Mesenchymal stem cell (in vitro differentiated cells and primary cell): ENCODE results near the gene JMJD4.

Source experiments
- DNase-seq: peaks from one replicate; pipeline ENCODE4 v3.0.0-alpha.2; 2013
- H2AFZ ChIP-seq: one replicate; pipeline ENCODE4 v1.6.1; 2013; ENCODE audit warnings: low read depth, mild to moderate bottlenecking, control low read depth, inconsistent platforms, low read length, moderate library complexity
- H2AK5ac ChIP-seq: 2 replicates; pipeline ENCODE4 v1.6.1; 2013; ENCODE audit warnings: low read length, moderate library complexity, mild to moderate bottlenecking, inconsistent platforms; ENCODE audit not compliant: severe bottlenecking
- H2BK120ac ChIP-seq: one replicate; pipeline ENCODE4 v1.6.1; 2013; ENCODE audit warnings: low read depth, mild to moderate bottlenecking, inconsistent platforms, low read length, moderate library complexity
- H2BK12ac ChIP-seq, 2 experiments: one replicate each; pipeline ENCODE4 v1.6.1; 2013; ENCODE audit warnings: inconsistent platforms in 2 of 2, low read length in 2 of 2, mild to moderate bottlenecking in 2 of 2, moderate library complexity in 2 of 2, control low read depth in 1 of 2
- H2BK15ac ChIP-seq: one replicate; pipeline ENCODE4 v1.6.1; 2013; ENCODE audit warnings: mild to moderate bottlenecking, low read depth, inconsistent platforms; ENCODE audit not compliant: poor library complexity, severe bottlenecking
- H2BK5ac ChIP-seq: 2 replicates; pipeline ENCODE4 v1.6.1; 2013; ENCODE audit warnings: low read depth, mild to moderate bottlenecking, low read length, control low read depth, inconsistent platforms; ENCODE audit not compliant: poor library complexity, severe bottlenecking
- H3K14ac ChIP-seq, 2 experiments: one replicate each; pipeline ENCODE4 v1.6.1; 2013; ENCODE audit warnings: inconsistent platforms in 2 of 2, low read length in 2 of 2, control low read depth in 1 of 2, mild to moderate bottlenecking in 1 of 2, moderate library complexity in 1 of 2
- H3K18ac ChIP-seq, 2 experiments: one replicate each; pipeline ENCODE4 v1.6.1; 2013; ENCODE audit warnings: inconsistent platforms in 2 of 2, low read length in 2 of 2, control low read depth in 1 of 2, low read depth in 1 of 2, mild to moderate bottlenecking in 1 of 2
- H3K23ac ChIP-seq, 2 experiments: one replicate each; pipeline ENCODE4 v1.6.1; 2013; ENCODE audit warnings: inconsistent platforms in 2 of 2, low read length in 2 of 2, mild to moderate bottlenecking in 2 of 2, moderate library complexity in 2 of 2, control low read depth in 1 of 2
- H3K27ac ChIP-seq: 2 replicates; pipeline ENCODE4 v1.5.1; 2013; ENCODE audit warnings: mild to moderate bottlenecking, moderate library complexity, low read length, control low read depth, inconsistent platforms; ENCODE audit not compliant: poor library complexity, severe bottlenecking
- H3K27me3 ChIP-seq, 2 experiments: 2 replicates each; pipeline versions ENCODE4 v1.6.1 to v1.7.0; 2013; ENCODE audit warnings: low read length in 2 of 2, mild to moderate bottlenecking in 2 of 2, moderate library complexity in 2 of 2, control low read depth in 1 of 2, inconsistent platforms in 1 of 2; ENCODE audit not compliant: control insufficient read depth in 1 of 2, insufficient read depth in 1 of 2
- H3K36me3 ChIP-seq, 2 experiments: 2 replicates each; pipeline versions ENCODE4 v1.6.1 to v1.7.0; 2013; ENCODE audit warnings: low read length in 2 of 2, control low read depth in 1 of 2, inconsistent platforms in 1 of 2, low read depth in 1 of 2, mild to moderate bottlenecking in 1 of 2; ENCODE audit not compliant: insufficient read depth in 2 of 2, control insufficient read depth in 1 of 2
- H3K4ac ChIP-seq, 2 experiments: one replicate each; pipeline ENCODE4 v1.6.1; 2013; ENCODE audit warnings: inconsistent platforms in 2 of 2, low read length in 2 of 2, mild to moderate bottlenecking in 2 of 2, moderate library complexity in 2 of 2, control low read depth in 1 of 2, low read depth in 1 of 2
- H3K4me1 ChIP-seq: 2 replicates; pipeline ENCODE4 v1.6.1; 2013; ENCODE audit warnings: low read depth, low read length, control low read depth; ENCODE audit not compliant: control insufficient read depth, insufficient read depth
- H3K4me2 ChIP-seq: 2 replicates; pipeline ENCODE4 v1.6.1; 2013; ENCODE audit warnings: low read length, mild to moderate bottlenecking, inconsistent platforms; ENCODE audit not compliant: poor library complexity, severe bottlenecking
- H3K4me3 ChIP-seq, 2 experiments: 2 replicates each; pipeline versions ENCODE4 v1.5.1 to v1.7.0; 2013; ENCODE audit warnings: low read length in 2 of 2, mild to moderate bottlenecking in 2 of 2, control low read depth in 1 of 2, low read depth in 1 of 2; ENCODE audit not compliant: insufficient read depth in 1 of 2
- H3K79me1 ChIP-seq: replicated peaks from 2 replicates; pipeline ENCODE4 v1.6.1; 2013; ENCODE audit warnings: mild to moderate bottlenecking, control low read depth, low read length, inconsistent platforms; ENCODE audit not compliant: poor library complexity, severe bottlenecking
- H3K9ac ChIP-seq: 2 replicates; pipeline ENCODE4 v1.7.0; 2013; ENCODE audit warnings: mild to moderate bottlenecking, low read length, moderate library complexity
- H3K9me3 ChIP-seq: 2 replicates; pipeline ENCODE4 v1.7.0; 2013; ENCODE audit warnings: mild to moderate bottlenecking, low read length; ENCODE audit not compliant: control insufficient read depth
- H4K8ac ChIP-seq: one replicate; pipeline ENCODE4 v1.6.1; 2013; ENCODE audit warnings: inconsistent platforms, mild to moderate bottlenecking, low read length, moderate library complexity
- H4K91ac ChIP-seq: one replicate; pipeline ENCODE4 v1.6.1; 2013; ENCODE audit warnings: mild to moderate bottlenecking, low read length, inconsistent platforms
- WGBS: methylation state at CpG from one replicate; pipeline ENCODE4 v1.1.7; 2013; ENCODE audit warnings: mixed read lengths; 5-methylcytosine and 5-hydroxymethylcytosine counted together

The JMJD4 gene

DNA sequence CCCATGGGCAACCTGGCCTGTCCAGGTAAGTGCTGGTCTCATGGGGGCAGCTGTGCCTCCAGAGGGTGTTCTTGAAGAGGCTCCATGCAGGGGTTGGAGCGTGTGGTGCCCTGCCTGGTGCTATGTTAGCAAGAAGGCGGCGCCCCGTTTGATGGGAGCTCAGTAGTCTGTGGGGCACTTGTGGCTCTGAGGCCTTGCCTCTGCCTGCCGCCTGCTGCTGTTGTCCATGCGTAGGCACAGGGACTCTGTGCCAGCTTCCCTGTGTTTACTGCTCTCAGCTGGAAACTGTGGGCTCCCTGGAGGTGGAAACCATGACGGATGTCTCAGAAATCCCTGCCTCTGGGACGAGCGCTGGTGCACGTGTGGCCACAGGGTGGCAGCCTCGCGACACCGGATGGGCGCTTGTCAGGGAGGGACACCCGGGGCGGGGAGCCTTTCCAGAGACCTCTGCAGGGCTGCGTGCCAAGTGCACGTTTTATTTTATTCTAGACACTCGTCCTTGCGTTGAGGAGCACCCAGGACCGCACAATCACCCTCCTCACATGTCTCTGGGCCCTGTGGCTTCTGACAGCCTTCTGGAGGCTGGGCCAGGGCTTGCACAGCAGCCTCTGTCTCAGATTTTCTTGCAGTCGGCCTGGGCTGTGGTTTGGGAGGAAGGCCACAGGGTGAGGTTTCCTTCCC lies 27.3 kb upstream of the JMJD4 start:
- no peak overlapping the region for H3K27ac ChIP-seq

GRCh38 chr1:227761621-227762230 lies 26.6 kb upstream of the JMJD4 start:
- 89% methylated on average over 17 of the region's 17 CpGs for WGBS
- Histone ChIP-seq H3K9me3 (no peaks in the 10 kb centered on the region), H2BK5ac (no peak overlapping the region), H3K79me1 (peaks cover 37% of the 10 kb centered on the region), H3K4ac (peak overlapping the region in 1 of 2 experiments; percentile 16), H2BK12ac (peak overlapping the region in 1 of 2 experiments; percentile 67), H3K36me3 (peaks cover 36 to 41% of the 10 kb centered on the region in 2 experiments), H3K4me2 (no peak overlapping the region), H3K4me3 (no peak overlapping the region), H3K18ac (no peak overlapping the region), H3K23ac (no peak overlapping the region), H2BK120ac (no peak overlapping the region), H3K4me1 (peaks cover 62% of the 10 kb centered on the region), H4K91ac (peak overlapping the region; percentile 62), H2AFZ (no peak overlapping the region), H3K27ac (no peak overlapping the region), H4K8ac (peak overlapping the region; percentile 71), H3K27me3 (no peaks in the 10 kb centered on the region), H2BK15ac (no peak overlapping the region), H3K9ac (peak overlapping the region; percentile 22), H2AK5ac (peak overlapping the region; percentile 66), H3K14ac (no peak overlapping the region)
- DNase-seq, result no peak

More for the DNA sequence above, 27.3 kb upstream of the JMJD4 start:
- Histone ChIP-seq H2AK5ac (peak overlapping the region; percentile 66), H3K23ac (no peak overlapping the region), H4K91ac (no peak overlapping the region), H2AFZ (no peak overlapping the region), H4K8ac (peak overlapping the region; percentile 71), H3K79me1 (peaks cover 32% of the 10 kb centered on the region), H2BK5ac (no peak overlapping the region), H3K9ac (peak overlapping the region; percentile 22), H3K4me1 (peaks cover 67% of the 10 kb centered on the region), H3K4me2 (no peak overlapping the region), H2BK15ac (no peak overlapping the region), H3K14ac (no peak overlapping the region), H2BK120ac (no peak overlapping the region), H2BK12ac (no peak overlapping the region), H3K36me3 (peaks cover 39 to 46% of the 10 kb centered on the region in 2 experiments), H3K4me3 (no peak overlapping the region), H3K18ac (peak overlapping the region in 1 of 2 experiments; percentile 73), H3K9me3 (no peaks in the 10 kb centered on the region), H3K4ac (peak overlapping the region; percentile 3 to 6), H3K27me3 (no peaks in the 10 kb centered on the region)
- 24% methylated on average over 21 of the region's 22 CpGs for WGBS
- peak; percentile 85 for DNase-seq

DNA sequence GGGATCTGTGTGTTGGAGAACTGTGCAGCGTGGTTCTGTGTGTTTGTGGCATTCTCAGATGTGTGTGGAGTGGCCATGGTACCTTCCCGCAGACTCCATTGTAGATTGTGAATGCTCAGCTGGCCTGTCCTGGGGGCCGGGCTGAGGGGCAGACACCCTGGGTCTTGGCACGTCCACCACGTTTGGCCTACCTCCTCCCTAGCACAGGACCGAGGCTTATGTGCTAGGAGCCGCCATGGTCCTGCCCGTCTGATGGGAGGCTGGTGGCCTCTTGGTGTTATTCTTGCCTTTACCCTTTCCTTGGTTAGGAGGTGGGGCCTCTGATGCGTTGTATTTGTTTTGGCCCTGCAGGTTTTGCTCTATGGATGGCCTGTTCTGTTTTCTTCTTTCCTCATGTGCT lies 25.3 kb upstream of the JMJD4 start:
- H2AK5ac ChIP-seq, result peak overlapping the region; percentile 57
- peaks cover 50% of the 10 kb centered on the region for H3K4me1 ChIP-seq
- peak overlapping the region in 1 of 2 experiments; percentile 24 for H3K4ac ChIP-seq
- H3K23ac ChIP-seq, result no peak overlapping the region
- peaks cover 36 to 41% of the 10 kb centered on the region in 2 experiments for H3K36me3 ChIP-seq
- H3K14ac ChIP-seq, result peak overlapping the region in 1 of 2 experiments; percentile 20
- H3K79me1 ChIP-seq, result peaks cover 46% of the 10 kb centered on the region
- 92% methylated on average over 9 of the region's 9 CpGs for WGBS
- H2BK120ac ChIP-seq, result no peak overlapping the region
- H3K18ac ChIP-seq, result peak overlapping the region in 1 of 2 experiments; percentile 73
- peak overlapping the region; percentile 58 for H3K27ac ChIP-seq
- H2BK15ac ChIP-seq, result no peak overlapping the region
- no peak overlapping the region for H4K8ac ChIP-seq
- H3K9ac ChIP-seq, result peak overlapping the region; percentile 35
- no peaks in the 10 kb centered on the region for H3K9me3 ChIP-seq
- H3K4me3 ChIP-seq, result no peak overlapping the region
- H2AFZ ChIP-seq, result no peak overlapping the region
- H3K27me3 ChIP-seq, result no peaks in the 10 kb centered on the region
- peak overlapping the region; percentile 7 to 43 for H2BK12ac ChIP-seq
- DNase-seq, result no peak
- no peak overlapping the region for H4K91ac ChIP-seq
- no peak overlapping the region for H3K4me2 ChIP-seq
- H2BK5ac ChIP-seq, result no peak overlapping the region
